H1 (cell line): ENCODE measurements around the gene SPATA32. TPM values are rescaled to one million over a fixed set of nuclear protein-coding genes. Genes with fewer than 3 reads are reported as not detected.

Experiments used
- HDAC6 ChIP-seq: IDR thresholded peaks from one replicate; pipeline ENCODE4 v1.7.1; 2012; ENCODE audit warnings: low read depth, mild to moderate bottlenecking, inconsistent platforms, low read length, moderate library complexity
- NANOG ChIP-seq: IDR thresholded peaks from 2 replicates; pipeline ENCODE4 v1.6.1; 2011; ENCODE audit warnings: low read length, low read depth, mild to moderate bottlenecking, inconsistent platforms; ENCODE audit not compliant: insufficient read depth, poor library complexity, severe bottlenecking
- RXRA ChIP-seq: IDR thresholded peaks from 2 replicates; pipeline ENCODE4 v1.6.1; 2011; ENCODE audit warnings: low read depth, mild to moderate bottlenecking, low read length, moderate library complexity; ENCODE audit not compliant: insufficient read depth
- TCF12 ChIP-seq: IDR thresholded peaks from 2 replicates; pipeline ENCODE4 v1.6.1; 2011; ENCODE audit warnings: low read depth, mild to moderate bottlenecking, low read length
- YY1 ChIP-seq: IDR thresholded peaks from 2 replicates; pipeline ENCODE4 v1.6.1; 2011; ENCODE audit warnings: low read depth, mild to moderate bottlenecking, low read length
- polyA plus RNA-seq, 7 experiments: library from polyadenylated mRNA; depleted of rRNA in 3 of 7; stranded (reverse) in 5 of 7; unstranded in 2 of 7; fragments of >200 nt in 5 of 7; fragments of 200-250 nt in 2 of 7; gene quantifications; 1 replicate in 5 of 7; 2 replicates in 1 of 7; 4 replicates in 1 of 7; pipeline versions ENCODE4 v1.2.1 to v1.2.3, GENCODE V29; 2011 to 2013; ENCODE audit warnings: missing spikeins in 2 of 7, mixed read lengths in 2 of 7
- total RNA-seq: library from RNA; stranded (reverse); fragmentation: NEBNext Ultra II Directional; extraction: Animal tissue kit (Norgen Biotek cat#: 25700); gene quantifications from 2 replicates; pipeline ENCODE4 v1.2.1, GENCODE V29; 2021
- TF ChIP-seq, protein P1 (sequence below), 3 experiments: IDR thresholded peaks; 1 replicate in 2 of 3; 2 replicates in 1 of 3; pipeline versions ENCODE4 v1.5.1 to v1.6.1; 2011; ENCODE audit warnings: low read length in 3 of 3, mild to moderate bottlenecking in 3 of 3, inconsistent platforms in 2 of 3, low read depth in 1 of 3, moderate library complexity in 1 of 3; ENCODE audit not compliant: insufficient read depth in 1 of 3; ENCODE audit errors: control extremely low read depth in 1 of 3
- TF ChIP-seq, protein P2 (sequence below): fragments of 300-600 bp; sonication (generic); IDR thresholded peaks from 2 replicates; pipeline ENCODE4 v1.7.1; 2012; ENCODE audit warnings: low read length, moderate library complexity, mild to moderate bottlenecking, inconsistent platforms; ENCODE audit not compliant: insufficient replicate concordance

The SPATA32 gene
- total and polyA plus RNA-seq, 2 of the 8 experiments (the other 6 are each of a cell fraction or from before 2014, with no cell fraction given), result 0.24 TPM; not detected in 1

DNA sequence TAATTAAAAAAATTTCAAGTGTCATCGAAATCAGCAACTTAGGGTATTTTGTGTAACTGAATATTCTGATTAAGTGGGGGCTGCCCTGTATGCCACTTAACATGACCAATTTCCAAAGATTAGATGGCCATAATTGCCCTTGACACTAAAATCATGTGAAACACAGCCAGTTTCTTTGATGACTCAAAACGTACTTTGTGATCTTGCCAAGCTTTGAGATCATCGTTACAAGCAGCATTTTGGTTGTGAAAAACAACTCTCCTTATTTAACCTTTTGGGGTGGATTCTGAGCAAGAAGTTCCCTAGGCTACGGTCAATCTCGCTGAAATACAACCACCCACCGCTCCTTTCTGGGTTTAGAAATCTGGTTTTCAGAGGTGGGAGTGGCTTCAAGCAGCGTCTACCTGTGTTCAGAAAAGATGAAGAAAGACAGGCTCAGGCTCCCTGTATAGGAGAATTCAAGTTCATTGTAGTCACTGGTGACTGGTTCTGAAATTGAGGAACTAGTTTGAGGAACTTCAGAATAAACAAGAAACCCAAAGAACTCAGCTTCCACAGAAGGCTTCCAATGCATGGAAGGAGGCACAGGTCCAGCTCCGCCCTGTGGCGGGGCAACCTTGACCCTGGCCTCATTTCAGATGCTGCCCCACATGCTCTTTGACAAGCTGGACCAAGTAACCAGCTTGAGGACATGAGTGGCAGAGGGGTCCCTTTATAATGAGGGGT is 45.6 kb upstream of the SPATA32 start (continued):
- no peak for TF ChIP-seq RXRA
- TF ChIP-seq, protein P1, sequence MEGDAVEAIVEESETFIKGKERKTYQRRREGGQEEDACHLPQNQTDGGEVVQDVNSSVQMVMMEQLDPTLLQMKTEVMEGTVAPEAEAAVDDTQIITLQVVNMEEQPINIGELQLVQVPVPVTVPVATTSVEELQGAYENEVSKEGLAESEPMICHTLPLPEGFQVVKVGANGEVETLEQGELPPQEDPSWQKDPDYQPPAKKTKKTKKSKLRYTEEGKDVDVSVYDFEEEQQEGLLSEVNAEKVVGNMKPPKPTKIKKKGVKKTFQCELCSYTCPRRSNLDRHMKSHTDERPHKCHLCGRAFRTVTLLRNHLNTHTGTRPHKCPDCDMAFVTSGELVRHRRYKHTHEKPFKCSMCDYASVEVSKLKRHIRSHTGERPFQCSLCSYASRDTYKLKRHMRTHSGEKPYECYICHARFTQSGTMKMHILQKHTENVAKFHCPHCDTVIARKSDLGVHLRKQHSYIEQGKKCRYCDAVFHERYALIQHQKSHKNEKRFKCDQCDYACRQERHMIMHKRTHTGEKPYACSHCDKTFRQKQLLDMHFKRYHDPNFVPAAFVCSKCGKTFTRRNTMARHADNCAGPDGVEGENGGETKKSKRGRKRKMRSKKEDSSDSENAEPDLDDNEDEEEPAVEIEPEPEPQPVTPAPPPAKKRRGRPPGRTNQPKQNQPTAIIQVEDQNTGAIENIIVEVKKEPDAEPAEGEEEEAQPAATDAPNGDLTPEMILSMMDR (IDR thresholded peaks at IDR 0.05; ENCODE audit: control extremely low read depth in 1 of 3, insufficient read depth in 1 of 3, low read depth in 1 of 3, low read length in 3 of 3), result no peak
- TF ChIP-seq, protein P2, sequence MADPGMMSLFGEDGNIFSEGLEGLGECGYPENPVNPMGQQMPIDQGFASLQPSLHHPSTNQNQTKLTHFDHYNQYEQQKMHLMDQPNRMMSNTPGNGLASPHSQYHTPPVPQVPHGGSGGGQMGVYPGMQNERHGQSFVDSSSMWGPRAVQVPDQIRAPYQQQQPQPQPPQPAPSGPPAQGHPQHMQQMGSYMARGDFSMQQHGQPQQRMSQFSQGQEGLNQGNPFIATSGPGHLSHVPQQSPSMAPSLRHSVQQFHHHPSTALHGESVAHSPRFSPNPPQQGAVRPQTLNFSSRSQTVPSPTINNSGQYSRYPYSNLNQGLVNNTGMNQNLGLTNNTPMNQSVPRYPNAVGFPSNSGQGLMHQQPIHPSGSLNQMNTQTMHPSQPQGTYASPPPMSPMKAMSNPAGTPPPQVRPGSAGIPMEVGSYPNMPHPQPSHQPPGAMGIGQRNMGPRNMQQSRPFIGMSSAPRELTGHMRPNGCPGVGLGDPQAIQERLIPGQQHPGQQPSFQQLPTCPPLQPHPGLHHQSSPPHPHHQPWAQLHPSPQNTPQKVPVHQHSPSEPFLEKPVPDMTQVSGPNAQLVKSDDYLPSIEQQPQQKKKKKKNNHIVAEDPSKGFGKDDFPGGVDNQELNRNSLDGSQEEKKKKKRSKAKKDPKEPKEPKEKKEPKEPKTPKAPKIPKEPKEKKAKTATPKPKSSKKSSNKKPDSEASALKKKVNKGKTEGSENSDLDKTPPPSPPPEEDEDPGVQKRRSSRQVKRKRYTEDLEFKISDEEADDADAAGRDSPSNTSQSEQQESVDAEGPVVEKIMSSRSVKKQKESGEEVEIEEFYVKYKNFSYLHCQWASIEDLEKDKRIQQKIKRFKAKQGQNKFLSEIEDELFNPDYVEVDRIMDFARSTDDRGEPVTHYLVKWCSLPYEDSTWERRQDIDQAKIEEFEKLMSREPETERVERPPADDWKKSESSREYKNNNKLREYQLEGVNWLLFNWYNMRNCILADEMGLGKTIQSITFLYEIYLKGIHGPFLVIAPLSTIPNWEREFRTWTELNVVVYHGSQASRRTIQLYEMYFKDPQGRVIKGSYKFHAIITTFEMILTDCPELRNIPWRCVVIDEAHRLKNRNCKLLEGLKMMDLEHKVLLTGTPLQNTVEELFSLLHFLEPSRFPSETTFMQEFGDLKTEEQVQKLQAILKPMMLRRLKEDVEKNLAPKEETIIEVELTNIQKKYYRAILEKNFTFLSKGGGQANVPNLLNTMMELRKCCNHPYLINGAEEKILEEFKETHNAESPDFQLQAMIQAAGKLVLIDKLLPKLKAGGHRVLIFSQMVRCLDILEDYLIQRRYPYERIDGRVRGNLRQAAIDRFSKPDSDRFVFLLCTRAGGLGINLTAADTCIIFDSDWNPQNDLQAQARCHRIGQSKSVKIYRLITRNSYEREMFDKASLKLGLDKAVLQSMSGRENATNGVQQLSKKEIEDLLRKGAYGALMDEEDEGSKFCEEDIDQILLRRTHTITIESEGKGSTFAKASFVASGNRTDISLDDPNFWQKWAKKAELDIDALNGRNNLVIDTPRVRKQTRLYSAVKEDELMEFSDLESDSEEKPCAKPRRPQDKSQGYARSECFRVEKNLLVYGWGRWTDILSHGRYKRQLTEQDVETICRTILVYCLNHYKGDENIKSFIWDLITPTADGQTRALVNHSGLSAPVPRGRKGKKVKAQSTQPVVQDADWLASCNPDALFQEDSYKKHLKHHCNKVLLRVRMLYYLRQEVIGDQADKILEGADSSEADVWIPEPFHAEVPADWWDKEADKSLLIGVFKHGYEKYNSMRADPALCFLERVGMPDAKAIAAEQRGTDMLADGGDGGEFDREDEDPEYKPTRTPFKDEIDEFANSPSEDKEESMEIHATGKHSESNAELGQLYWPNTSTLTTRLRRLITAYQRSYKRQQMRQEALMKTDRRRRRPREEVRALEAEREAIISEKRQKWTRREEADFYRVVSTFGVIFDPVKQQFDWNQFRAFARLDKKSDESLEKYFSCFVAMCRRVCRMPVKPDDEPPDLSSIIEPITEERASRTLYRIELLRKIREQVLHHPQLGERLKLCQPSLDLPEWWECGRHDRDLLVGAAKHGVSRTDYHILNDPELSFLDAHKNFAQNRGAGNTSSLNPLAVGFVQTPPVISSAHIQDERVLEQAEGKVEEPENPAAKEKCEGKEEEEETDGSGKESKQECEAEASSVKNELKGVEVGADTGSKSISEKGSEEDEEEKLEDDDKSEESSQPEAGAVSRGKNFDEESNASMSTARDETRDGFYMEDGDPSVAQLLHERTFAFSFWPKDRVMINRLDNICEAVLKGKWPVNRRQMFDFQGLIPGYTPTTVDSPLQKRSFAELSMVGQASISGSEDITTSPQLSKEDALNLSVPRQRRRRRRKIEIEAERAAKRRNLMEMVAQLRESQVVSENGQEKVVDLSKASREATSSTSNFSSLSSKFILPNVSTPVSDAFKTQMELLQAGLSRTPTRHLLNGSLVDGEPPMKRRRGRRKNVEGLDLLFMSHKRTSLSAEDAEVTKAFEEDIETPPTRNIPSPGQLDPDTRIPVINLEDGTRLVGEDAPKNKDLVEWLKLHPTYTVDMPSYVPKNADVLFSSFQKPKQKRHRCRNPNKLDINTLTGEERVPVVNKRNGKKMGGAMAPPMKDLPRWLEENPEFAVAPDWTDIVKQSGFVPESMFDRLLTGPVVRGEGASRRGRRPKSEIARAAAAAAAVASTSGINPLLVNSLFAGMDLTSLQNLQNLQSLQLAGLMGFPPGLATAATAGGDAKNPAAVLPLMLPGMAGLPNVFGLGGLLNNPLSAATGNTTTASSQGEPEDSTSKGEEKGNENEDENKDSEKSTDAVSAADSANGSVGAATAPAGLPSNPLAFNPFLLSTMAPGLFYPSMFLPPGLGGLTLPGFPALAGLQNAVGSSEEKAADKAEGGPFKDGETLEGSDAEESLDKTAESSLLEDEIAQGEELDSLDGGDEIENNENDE, result no peak
- TF ChIP-seq NANOG, result no peak
- no peak for TF ChIP-seq HDAC6
- no peak for TF ChIP-seq TCF12
- TF ChIP-seq YY1, result no peak
